Measurements from ENCODE around the gene CSN3. TPM values are rescaled to one million over a fixed set of nuclear protein-coding genes. Genes with fewer than 3 reads are reported as not detected.

Gene CSN3
- total RNA-seq, 1 experiment from 2014 or later, result not detected

Other genes with a start within 250 kb of the CSN3 start
- gene STATH, start 246.6 kb upstream of the CSN3 start, total RNA-seq (2014; rRNA removed; shearing (Covaris generic)), result not detected in 2 replicates
- gene HTN3, start 214.1 kb upstream of the CSN3 start, total RNA-seq (2014; rRNA removed; shearing (Covaris generic)), result not detected in 2 replicates
- not detected in 2 replicates for gene HTN1, start 192.2 kb upstream of the CSN3 start, total RNA-seq (2014; rRNA removed; shearing (Covaris generic))
- not detected in 2 replicates for gene PRR27, start 88.4 kb upstream of the CSN3 start, total RNA-seq (2014; rRNA removed; shearing (Covaris generic))
- gene ODAM, start 46.9 kb upstream of the CSN3 start, total RNA-seq (2014; rRNA removed; shearing (Covaris generic)), result not detected in 2 replicates
- not detected in 2 replicates for gene FDCSP, start 16.5 kb upstream of the CSN3 start, total RNA-seq (2014; rRNA removed; shearing (Covaris generic))
- gene CABS1, start 92.4 kb downstream of the CSN3 start, total RNA-seq (2014; rRNA removed; shearing (Covaris generic)), result not detected in 2 replicates
- not detected in 2 replicates for gene SMR3A, start 118.2 kb downstream of the CSN3 start, total RNA-seq (2014; rRNA removed; shearing (Covaris generic))
- not detected in 2 replicates for gene SMR3B, start 140.5 kb downstream of the CSN3 start, total RNA-seq (2014; rRNA removed; shearing (Covaris generic))
- gene OPRPN, start 155.3 kb downstream of the CSN3 start, total RNA-seq (2014; rRNA removed; shearing (Covaris generic)), result not detected in 2 replicates
- not detected in 2 replicates for gene MUC7, start 229.6 kb downstream of the CSN3 start, total RNA-seq (2014; rRNA removed; shearing (Covaris generic))